ENCODE measurements around the gene C6orf132.
A peak's percentile ranks its signal among the peaks of the same experiment; 100 is the strongest.

Gene C6orf132

DNA sequence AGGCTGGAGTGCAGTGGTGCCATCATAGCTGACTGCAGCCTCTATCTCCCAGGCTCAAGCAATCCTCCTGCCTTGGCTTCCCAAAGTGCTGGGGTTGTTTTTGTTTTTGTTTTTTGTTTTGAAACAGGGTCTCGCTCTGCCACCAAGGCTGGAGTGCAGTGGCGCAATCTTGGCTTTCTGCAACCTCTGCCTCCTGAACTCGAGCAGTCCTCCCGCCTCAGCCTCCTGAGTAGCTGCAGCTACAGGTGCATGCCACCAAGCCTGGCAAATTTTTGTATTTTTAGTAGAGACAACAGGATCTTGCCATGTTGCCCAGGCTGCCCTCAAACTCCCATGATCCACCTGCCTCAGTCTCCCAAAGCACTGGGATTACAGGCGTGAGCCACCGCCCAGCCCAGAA, 4.2 kb downstream of the C6orf132 start:
- DNase-seq: no peak
- intact Hi-C loops (cut with DNase I): no loop called here

DNA sequence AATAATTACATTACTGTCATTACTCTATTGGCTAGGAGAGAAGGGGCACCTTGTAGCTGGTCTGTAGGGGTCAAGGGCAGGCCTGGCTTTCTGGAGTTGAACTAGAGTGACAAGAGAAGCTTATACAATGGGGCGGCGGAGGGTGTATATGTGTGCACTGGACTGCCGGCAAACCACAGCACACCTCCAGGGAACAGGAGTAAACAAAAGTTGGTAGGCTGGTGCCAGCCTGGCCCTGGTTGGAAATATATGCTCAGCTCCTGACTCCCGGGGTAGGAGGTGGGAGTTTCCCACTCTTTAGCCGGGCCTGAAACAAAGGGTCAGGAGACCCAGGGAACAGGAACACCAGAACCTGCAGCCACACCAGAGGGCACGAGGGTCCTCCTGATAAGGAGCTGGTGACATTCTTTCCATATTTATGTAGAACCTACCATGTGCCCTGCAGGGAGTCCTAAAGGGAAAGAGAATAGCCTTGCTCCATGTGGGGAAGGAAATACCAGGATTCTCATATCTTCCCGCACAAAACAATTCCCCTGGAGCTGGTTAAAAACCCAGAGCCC, 5.1 kb downstream of the C6orf132 start:
- DNase-seq: peak in 1 of 10 donors; percentile 58
- intact Hi-C loops (cut with DNase I): no loop called here

DNA sequence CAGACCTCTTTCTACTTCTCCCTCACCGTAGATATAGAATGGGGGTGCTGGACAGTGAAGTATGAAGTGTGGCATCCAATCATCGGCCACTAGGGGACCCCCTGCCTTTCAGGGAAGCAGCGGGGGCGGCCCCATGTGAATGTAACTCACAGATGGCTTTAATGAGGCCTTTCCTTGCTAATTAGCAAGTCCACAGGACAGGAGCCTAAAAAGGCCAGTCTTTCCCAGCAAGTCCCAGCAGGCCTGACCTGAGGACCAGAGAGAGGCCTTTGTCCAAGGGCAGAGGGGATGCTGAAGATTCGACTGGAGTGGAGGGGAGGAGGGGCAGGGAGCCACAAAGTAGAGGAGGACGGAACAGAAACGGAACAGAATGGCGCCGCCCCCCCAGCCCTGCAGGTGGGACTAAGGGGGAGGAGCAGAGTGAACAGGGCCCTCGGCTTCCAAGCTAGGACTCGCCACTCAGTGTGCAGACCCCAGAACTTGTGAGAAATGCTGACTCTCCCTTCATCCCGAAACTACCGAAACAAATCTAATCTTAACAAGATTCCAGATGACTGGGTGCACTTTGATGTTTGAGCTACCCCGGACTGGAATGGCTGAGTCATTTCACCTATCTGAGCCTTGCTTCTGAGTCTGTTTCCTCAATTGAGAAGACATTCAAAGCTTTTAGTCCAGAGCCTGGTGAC, 5.8 kb downstream of the C6orf132 start:
- intact Hi-C loops (cut with DNase I): no loop called here
- peak in 3 of 10 donors; percentile 9 to 44 (median 28) for DNase-seq

DNA sequence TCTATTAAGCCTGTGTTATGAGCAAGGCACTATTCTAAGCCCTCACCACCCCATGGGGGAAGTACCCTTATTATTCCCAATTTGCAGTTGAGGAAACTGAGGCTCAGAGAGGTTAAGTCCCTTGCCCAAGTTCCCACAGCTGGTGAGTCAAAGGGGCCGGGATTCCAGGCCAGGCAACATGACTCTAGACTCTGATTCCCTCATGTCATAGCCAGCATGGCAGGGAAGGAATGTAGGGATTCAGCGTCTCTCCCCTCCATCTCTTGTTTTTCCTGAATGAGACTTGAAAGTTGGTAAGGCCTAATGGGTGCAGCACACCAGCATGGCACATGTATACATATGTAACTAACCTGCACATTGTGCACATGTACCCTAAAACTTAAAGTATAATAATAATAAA, 6.7 kb downstream of the C6orf132 start:
- intact Hi-C loops (cut with DNase I): no loop called here
- peak in 1 of 10 donors; percentile 38 for DNase-seq

DNA sequence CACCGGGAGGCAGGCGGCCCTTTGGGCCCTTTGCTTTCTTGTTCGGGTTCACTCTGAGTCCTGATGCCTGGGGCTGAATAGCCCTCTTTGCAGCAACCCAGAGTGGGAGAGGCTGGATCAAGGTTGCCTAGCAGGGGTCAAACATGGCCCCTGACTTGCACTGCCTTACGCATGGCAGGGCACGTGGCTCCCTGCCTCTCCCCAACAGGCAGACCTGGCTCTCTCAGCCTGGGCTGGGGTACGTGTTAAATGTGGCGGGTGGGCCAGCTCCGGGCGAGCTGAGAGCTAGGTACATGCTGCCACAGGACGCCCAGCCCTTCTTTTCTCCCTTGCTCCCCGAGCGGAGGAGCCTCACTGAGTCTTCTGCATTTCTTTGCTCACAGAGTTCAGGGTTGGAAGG, 7.3 kb downstream of the C6orf132 start:
- intact Hi-C loops (cut with DNase I): no loop called here
- DNase-seq: peak in 2 of 10 donors; percentile 59 to 84

DNA sequence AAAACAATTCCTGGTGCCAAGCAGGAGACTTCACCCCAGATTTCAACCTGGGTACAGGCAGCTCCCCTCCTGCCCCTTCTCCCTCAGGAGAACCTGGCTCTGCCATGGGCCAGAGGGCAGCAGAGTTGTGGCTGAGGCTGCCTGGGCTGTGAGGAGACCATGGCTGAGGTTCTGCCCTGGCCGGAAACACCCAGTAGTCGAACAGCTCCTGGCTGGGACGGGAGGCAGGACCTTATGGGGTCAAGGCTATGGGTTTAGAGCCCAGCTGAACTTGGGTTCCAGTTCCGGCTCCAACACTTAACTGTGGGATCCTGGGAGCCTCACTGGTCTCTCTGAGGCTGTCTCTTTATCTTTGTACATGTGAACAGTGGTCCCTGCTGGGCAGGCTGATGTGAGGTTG, 8.5 kb downstream of the C6orf132 start:
- peak in 2 of 10 donors; percentile 51 to 52 for DNase-seq

DNA sequence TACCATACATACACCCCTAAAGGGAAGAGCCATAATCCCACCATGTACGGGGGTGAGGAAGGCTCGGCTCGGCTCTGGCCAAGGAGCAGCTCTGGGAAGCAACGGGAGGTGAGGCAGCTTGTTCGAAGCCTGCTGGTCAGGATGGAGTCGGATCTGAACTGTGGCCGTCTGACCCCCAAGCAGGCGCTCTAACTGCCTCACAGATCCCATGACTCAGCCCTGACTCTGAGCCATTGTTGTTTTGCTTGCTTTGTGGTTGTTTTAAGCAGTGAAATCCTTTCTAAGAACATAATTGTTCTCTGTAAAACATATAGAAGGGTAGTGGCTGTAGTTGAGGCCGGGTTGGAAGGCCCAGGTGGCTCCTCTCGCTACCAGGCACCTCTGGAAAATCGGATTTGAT, 10.9 kb downstream of the C6orf132 start:
- intact Hi-C loops (cut with DNase I): no loop called here
- peak in 2 of 10 donors; percentile 22 to 23 for DNase-seq

More for the DNA sequence above, 8.5 kb downstream of the C6orf132 start:
- intact Hi-C loops (cut with DNase I): no loop called here

DNA sequence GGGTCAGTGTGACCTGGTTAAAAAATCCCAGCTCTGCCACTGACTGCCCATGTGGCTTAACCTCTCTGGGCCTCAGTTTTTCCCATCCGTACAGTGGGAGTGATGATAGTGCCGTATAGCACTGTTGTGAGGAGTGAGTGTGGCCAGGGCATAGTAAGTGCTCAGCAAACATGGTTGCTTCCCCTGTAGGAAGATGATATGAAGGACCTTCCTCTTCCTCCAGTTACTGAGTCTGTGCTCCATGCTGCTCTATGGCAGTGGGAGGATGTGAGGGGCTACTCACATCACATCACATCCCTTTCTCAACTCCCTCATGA, 13.1 kb downstream of the C6orf132 start:
- intact Hi-C loops (cut with DNase I): no loop called here
- peak in 1 of 10 donors; percentile 17 for DNase-seq

DNA sequence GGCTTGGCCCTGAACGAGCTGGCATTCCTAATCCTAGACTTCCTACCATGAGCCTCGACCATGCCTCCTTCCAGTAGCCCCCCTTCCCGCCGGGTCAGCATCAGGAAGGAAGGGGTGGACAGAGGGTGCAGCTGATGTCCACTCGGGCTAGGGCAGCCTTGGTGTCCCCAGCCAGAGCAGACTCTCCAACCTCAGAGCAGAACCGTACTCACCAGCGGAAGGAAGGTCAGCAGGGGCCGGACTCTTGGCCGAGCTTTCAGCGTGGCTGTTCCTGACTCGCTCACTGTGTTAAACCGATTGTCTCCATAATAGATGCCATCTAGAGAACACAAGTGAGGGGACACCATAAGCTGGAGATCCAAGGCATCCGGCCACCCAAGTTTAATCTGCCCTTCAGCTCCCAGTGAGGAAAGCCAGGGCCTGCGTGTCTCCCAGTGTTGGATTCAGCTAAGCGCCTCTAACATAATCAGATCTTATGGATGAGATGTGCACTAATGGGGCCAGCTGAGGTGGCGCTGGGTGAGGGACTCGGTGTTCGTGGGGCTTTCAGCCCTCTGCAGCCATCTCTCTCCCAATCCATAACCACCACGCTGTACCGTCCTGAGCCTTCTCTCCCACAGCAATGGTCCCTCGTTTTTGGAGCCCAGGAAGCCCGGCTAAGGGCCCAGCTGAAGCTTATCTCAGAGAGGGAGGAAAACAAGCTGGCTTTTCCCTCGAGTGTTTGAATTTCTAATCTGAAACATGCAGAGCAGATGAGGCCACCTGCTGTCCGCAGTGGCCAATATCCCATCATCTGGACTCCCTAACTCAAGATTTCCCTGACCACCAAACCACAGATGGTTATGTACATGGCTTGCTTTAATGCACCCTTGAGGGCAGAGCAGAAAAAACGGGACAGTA, 13.7 kb downstream of the C6orf132 start:
- intact Hi-C loops (cut with DNase I): no loop called here
- peak in 2 of 10 donors; percentile 37 to 61 for DNase-seq

DNA sequence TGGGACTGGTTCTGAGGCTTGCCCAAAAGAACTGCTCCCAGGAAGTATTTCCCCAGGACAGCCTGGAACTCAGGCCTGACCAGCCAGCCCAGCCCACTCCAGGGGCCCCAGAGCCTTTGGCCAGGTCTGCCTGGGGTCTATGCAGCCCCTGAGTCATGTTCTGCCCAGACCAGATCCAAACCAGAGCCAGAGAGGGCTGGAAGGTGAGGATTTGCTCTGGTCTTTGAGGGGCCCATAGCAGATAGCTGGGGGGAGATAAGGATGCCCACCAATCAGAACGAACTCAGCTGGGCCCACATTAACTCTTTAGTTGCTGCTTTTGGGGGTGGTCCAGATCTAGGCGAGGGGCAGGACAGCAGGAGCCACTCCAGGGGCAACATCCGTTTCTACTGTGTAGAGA, 16.8 kb downstream of the C6orf132 start:
- intact Hi-C loops (cut with DNase I): no loop called here

DNA sequence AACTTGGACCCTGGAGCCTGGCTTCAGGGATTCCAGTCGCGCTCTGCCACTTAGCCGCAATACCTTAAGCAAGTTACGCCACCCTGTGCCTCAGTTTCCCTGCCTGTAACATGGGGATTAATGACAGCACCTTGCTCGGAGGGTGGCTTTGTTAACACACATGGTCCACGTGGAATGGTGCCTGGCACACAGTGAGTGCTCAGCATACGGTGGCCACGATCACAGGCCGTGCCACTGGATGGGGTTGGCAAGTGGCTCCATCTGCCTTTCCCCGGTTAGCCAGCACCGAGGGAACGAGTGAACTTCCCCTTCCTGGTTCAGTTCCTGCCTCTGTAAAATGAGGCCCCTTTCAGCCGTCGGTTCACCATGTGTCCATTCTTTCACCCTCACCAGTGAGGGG, 17.2 kb downstream of the C6orf132 start:
- intact Hi-C loops (cut with DNase I): no loop called here
- peak in 1 of 10 donors; percentile 47 for DNase-seq

More for the DNA sequence above, 16.8 kb downstream of the C6orf132 start:
- no peak for DNase-seq

DNA sequence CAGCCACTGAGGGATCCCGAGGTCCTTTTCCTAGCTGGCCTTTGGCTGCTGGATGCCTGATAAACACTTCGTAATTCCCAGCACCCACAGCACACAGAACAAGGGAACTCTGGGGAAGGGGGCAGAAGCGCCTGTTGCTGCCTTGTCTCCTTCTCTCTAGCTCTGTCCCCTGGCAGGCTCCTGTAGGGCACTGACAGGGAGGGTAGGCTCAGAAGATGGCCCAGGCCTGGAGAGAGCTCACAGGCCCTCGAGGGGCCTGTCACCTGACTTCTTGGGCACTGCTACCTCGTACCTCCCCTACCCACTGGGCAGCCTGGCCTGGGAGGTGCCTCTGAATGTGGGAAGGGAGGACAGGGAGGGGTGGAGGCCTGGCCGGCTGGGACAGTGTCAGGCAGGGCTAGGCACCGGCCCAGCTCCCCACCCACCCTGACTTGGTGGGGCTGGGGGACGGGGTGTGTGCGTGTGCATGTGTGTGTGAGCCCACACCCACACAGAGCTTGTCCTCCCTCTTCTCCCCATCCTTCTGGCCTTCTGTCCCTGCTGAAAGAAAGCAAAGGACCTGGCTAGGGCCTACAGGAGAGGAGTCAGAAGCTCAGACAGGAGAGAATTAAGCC, 18.1 kb downstream of the C6orf132 start:
- no peak for DNase-seq
- intact Hi-C loops (cut with DNase I): no loop called here

DNA sequence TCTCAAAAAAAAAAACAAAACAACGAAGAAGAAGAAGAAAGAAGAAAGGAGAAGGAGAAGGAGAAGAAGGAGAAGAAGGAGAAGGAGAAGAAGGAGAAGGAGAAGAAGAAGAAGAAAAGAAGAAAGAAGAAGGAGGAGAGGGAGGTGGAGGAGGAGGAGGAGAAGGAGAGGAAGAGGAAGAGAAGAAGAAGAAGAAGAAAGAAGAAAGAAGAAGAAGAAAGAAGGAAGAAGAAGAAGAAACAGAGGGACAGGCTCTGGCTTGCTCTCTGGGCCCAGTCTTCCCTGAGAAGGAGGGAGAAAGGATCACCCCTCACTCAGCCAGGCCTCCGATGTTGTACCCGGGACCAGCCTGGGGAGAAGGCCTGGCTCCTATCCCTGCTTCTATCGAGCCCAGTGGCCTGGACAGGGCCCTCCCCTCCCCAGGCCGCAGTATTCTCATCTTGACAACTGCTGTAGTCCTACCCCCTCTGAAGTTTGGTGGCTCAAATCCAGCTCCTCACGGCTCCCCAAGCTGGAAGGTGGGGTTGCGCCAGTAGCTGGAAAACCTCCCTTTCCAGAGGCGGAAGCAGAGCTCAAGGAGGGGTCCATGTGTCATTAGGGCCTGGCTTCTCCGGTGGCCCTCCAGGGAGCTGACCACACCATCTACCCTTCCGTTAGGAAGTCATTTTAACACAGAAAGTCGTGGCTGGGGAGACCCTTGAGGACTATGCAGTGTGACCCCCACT, 18.9 kb downstream of the C6orf132 start:
- DNase-seq: no peak
- intact Hi-C loops (cut with DNase I): no loop called here

DNA sequence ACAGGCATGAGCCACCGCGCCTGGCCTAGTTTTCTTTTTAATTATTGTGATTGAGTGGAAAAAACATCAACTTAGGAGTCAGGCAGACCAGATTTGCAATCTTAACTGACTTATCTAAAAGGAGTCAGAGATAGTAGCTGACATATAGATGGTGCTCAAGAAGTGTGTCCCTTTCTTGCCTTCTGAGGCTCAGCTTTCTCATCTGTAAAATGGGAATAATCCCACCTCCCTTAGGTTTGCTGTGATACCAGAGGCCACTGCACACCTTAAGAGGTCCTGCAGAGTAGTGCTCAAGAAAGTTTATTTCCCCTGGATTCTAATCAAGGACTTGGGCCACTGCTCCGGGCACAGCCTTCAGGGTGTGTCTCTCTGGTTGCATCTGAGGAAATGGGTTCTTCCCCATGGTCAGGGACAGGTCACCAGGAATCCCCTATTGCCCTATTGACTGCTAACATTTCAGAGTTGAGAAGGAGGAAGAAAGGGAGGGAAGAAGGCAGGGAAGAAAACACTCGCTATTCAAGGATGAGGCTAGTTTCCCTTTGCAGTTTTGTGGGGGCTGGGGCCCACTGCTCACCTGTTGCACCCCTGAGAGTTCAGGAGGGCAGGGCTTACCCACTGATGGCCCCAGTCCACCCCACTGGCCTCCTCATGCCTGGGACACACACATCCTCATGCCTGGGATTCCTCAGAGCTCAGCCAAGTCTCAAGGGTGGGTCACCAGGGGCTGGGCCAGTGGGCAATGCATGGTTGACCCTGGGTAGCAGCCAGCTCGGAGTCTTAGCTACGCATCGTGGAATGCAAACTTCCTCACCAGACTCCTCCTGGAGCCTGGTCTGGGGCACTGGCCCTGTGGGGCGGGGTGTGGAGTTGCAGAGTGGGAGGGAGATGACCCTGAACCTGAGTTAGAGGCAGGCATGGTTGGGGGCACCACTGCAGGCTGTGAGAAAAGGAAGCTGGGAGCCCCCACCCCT, 21.2 kb downstream of the C6orf132 start:
- DNase-seq: no peak
- intact Hi-C loops (cut with DNase I): no loop called here

DNA sequence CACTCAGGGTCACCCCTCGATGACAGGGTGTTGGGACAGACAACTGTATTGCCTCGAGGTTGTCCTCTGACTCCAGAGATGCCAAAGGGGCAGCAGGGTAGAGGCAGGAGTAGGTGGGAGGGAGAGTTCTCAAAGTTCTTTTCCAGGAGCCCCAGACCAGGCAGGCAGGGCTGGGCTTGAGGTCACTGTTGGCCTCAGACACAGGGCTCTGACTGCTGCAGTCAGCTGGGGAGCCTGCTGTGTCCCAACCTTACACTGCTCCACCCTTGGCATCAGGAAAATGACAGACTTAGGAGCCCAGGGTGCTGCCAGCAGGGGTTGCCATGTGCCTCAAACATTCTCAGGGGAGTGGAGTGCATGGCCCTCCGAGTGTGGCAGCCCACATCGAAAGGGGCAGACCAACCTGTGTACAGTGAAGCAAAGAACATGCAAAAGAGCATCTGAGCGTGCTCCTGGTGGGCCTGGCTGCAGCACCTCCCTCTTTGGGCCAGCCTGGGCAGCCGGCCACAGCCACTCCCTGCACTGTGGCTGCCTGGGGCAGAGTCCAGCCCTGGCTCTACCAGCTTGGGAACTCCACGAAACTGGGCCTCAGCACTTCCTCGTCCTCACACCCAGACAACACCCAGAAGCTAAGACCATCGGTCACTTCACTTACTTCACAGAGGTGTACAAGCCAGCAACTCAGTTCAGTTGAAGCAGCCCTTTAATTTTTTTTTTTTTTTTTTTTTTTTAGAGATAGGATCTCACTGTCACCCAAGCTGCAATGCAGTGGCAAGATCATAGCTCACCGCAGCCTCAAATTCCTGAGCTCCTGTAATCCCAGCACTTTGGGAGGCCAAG, 24.0 kb downstream of the C6orf132 start:
- intact Hi-C loops (cut with DNase I): no loop called here

DNA sequence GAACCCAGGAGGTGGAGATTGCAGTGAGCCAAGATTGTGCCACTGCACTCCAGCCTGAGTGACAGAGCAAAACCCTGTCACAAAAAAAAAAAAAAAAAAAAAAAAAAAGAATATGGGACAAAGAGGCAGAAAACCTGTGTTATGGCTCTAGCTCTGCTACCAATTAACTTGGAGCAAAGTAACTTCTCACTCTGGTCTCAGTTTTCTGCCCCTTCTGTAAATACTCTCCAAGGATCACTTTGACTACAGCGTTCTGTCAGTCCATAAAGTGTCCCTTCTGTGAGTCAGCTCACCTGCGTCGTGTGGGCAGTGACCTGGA, 24.6 kb downstream of the C6orf132 start:
- intact Hi-C loops (cut with DNase I): no loop called here
- no peak for DNase-seq

More for the DNA sequence above, 24.0 kb downstream of the C6orf132 start:
- DNase-seq: peak in 1 of 10 donors; percentile 13

DNA sequence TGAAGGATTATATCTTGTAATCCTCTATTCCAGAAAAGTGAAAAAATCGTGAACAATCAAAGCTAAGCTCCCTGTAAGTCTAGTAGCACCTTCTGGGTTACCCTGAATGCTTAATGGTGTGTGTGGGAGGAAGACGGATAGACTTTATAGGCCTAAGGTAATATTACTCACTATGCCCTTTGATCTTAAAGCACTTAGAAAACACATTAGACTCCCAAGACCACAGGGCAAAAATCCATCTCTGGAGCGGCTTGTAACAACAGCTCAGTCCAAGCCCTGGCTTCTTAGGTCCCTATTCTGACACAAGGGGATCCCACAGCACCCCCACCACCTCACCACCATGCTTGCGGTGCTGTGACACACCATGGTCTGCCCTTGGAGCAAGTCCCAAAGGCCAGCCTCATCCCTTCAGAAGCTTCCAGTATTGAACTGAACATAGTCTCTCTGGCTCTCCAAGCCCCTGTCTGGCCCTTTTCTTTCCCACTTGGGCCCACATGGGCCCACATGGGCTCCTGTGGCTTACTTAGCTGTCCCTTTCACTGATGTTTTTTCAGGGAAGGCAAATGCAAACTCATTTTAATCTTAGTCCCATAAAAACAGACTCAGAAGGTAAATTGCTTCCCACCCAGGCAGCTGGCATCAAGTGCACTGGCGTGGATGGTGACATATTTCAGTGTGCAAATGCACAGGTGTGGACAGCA, 28.3 kb downstream of the C6orf132 start:
- intact Hi-C loops (cut with DNase I): no loop called here
- DNase-seq: no peak

DNA sequence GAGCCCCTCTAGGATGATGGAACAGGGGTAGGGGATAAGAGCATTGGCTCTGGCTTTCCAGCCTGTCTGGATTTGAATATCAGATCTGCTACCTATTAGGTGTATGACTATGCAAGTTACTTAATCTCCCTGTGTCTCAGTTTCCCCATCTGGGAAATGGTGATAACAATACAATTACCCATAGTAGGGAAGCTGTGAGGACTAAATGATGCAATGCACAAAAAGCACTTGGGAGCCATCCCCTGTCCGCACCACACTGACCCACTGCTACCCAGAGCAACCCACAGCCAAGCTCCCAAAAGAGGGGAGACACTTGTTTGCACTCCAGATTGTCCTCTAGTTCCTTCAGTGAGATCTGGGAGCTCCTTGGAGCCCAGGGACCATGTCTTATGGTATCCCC, 30.1 kb downstream of the C6orf132 start:
- DNase-seq: no peak
- intact Hi-C loops (cut with DNase I): no loop called here

Measured in posterior cingulate gyrus (tissue), 11 donors.